GM11168 (cell line): Measurements from ENCODE around the gene PIP5K1B.

Experiments used
- in situ Hi-C: fragments of 300-500 bp; cut with MboI; formaldehyde crosslinking; loops from one replicate; pipeline ENCODE4 v1.12.0; 2022; ENCODE audit warnings: low sequenced_read_pairs; ENCODE audit not compliant: unreplicated experiment

The PIP5K1B gene

DNA sequence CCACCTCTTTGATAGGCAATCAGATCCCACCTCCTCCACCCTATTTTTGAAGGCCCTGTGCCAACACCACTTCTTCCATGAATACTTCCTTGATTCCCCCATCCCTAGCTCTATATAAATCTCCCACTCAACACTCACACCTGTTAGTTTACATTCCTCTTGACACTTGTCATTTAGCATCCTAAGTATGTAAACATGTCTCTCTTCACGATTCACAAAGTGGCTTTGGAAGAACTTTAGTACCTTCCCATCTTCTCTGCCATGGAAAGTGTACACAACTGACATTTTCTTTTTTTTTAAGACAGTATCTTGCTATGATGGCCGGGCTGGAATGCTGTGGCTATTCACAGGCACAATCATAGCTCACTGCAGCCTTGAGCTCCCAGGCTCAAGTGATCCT, 329.0 kb downstream of the PIP5K1B start:
- in situ Hi-C loops = no loop called here

DNA sequence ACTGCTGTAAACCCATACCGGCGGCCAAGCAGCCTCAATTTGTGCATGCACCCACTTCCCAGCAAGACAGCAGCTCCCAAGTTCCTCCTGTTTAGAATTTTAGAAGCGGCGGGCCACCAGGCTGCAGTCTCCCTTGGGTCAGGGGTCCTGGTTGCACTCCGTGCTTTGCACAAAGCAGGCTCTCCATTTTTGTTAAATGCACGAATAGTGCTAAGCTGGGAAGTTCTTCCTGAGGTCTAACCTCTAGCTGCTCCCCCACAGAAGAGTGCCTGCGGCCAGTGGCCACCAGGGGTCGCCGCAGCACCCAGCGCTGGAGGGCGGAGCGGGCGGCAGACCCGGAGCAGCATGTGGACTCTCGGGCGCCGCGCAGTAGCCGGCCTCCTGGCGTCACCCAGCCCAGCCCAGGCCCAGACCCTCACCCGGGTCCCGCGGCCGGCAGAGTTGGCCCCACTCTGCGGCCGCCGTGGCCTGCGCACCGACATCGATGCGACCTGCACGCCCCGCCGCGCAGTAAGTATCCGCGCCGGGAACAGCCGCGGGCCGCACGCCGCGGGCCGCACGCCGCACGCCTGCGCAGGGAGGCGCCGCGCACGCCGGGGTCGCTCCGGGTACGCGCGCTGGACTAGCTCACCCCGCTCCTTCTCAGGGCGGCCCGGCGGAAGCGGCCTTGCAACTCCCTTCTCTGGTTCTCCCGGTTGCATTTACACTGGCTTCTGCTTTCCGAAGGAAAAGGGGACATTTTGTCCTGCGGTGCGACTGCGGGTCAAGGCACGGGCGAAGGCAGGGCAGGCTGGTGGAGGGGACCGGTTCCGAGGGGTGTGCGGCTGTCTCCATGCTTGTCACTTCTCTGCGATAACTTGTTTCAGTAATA, 330.6 kb downstream of the PIP5K1B start, which contains the start of gene FXN:
Gene FXN, plus strand, starts transcription at position 315 of the 871 bp plus-strand sequence. Its CDS starts 31 bp downstream, at position 346.
- in situ Hi-C loops = no loop called here

DNA sequence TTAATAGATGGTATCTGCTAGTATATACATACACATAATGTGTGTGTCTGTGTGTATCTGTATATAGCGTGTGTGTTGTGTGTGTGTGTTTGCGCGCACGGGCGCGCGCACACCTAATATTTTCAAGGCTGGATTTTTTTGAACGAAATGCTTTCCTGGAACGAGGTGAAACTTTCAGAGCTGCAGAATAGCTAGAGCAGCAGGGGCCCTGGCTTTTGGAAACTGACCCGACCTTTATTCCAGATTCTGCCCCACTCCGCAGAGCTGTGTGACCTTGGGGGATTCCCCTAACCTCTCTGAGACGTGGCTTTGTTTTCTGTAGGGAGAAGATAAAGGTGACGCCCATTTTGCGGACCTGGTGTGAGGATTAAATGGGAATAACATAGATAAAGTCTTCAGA, 331.3 kb downstream of the PIP5K1B start:
- in situ Hi-C loops = no loop called here

DNA sequence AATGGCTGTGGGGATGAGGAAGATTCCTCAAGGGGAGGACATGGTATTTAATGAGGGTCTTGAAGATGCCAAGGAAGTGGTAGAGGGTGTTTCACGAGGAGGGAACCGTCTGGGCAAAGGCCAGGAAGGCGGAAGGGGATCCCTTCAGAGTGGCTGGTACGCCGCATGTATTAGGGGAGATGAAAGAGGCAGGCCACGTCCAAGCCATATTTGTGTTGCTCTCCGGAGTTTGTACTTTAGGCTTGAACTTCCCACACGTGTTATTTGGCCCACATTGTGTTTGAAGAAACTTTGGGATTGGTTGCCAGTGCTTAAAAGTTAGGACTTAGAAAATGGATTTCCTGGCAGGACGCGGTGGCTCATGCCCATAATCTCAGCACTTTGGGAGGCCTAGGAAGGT, 331.8 kb downstream of the PIP5K1B start:
- in situ Hi-C loops = no loop called here

DNA sequence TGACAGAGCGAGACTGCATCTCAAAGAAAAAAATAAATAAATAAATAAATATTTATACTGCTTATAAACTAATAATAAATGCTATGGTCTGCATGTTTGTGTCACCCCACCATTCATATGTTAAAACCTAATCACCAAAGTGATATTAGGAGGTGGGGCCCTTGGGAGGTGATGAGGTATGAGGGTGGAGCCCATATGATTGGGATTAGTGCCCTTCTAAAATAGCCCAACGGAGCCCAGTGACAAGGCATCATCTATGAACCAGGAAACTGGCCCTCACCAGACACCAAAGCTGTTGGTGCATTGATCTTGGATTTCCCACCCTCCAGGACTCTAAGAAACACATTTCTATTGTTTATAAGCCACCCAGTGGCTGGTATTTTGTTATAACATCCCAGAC, 335.6 kb downstream of the PIP5K1B start:
- in situ Hi-C loops = no loop called here

DNA sequence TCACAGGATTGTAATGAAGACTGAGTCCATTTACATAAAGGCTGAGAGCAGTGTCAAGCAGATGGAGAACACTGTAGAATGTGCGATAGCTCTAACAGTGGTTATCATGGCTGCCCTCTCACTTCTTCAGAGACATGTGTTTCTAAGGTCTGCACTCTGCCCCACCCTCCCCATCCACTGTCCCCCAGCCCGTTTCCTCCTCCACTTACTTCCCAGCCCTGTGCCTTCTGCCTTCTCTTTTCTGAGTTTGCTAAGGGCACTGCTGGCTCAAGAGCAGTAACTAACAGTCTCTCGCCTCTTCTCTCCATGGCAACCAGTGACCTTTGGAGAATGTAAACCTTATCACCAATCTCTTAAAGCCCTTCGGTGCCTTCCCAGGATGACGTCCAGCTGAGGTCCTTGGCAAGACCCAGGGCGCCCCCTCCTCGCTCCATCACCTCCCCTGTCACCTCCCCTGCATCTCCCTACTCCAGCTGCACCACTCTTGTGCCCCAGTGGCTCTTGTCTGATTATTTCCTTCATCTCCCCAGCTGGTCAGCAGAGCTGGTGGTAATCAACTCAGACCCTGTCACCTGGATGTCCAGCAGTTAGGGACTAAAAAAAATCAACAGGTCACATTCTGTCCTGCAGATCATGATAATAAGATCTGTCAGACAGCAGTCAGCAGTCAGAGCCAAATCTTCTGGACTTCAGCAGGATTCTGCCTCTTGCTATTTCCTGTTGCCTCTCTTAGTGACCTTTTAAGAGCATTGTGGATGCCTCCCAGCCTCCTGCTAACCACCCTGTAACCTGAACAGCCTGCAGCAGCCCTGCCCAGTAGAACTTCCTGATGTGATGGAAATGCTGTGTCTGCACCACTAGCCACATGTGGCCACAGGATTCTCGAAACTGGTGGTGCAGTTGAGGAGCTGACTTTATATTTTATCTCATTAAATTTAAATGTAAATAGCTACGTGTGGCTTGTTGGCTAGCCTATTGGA, 339.5 kb downstream of the PIP5K1B start:
- in situ Hi-C loops = no loop called here

DNA sequence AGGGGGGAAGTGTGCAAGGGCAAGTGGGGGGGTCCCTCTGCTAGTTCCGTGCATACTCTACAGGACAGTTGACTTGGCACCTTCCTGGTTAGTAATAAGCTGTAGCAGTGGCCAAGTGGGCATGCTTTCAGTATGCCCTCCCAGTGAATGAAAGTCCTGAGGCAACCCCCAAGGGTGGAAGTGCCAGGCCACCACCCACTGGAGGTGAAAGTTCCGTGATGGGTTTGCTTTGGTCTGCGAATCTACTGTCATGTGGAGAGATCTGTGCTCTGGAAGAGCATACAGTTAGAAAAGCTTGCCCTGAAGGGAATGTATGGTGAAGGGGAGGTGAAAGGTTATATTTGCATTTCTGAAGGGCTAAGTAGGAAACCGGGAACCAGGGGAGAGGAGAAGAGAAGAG, 340.8 kb downstream of the PIP5K1B start:
- in situ Hi-C loops = no loop called here

DNA sequence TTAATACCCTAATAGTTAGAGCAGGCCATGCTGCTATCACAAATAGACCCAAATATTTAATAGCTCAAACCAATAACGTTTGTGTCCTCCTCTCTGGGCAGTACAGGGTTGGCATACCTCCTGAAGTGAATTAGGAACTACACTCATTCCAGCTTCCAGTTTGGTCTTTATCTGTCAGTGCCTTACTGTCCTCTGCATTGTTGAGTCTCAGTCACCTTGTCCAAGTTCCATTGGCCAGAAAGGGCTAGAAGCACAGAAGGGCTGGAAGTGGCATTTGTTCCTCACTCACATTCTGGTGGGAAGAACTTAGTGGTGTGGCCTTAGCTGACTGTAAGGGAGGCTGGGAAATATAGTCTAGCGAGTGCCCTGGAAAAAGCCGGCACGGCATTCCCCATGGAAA, 341.7 kb downstream of the PIP5K1B start:
- in situ Hi-C loops = no loop called here

DNA sequence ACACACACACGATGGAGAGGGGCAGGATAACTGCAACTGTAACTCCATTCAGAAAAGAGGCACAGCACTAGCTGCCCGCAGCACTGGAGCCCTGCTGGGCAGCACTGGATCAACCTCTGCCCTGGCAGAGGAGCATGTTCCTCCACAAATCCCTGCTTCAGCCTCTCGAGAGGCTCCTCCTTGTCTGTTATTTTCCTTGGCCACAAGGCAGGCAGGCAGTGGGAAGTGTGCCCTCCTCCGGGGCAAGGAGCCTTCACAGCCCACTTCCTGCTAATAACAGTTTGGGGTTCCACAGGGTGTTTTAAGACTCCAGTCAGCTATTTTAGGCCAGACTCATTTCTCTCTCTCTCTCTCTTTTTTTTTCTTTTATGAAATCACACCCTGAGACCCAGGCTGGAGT, 342.3 kb downstream of the PIP5K1B start:
- in situ Hi-C loops = no loop called here

DNA sequence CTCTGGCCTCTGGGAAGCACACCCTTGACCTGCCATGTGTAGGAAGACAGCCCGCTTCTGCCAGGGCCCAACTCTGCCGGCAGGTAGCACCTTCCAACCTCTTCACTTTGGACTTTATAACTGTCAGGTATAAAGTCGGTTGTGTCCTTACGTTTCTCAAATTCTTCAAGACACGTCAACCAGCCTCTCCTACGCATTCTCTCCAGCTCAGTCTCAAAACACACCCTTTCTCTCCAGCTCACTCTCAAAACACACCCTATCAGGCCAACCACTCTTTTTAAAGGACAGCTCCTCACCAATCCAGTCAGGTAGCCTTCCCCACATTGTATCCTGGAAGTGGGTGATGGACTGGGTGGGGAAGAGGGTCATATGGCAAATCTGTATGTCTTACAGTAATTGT, 344.1 kb downstream of the PIP5K1B start:
- in situ Hi-C loops = no loop called here

DNA sequence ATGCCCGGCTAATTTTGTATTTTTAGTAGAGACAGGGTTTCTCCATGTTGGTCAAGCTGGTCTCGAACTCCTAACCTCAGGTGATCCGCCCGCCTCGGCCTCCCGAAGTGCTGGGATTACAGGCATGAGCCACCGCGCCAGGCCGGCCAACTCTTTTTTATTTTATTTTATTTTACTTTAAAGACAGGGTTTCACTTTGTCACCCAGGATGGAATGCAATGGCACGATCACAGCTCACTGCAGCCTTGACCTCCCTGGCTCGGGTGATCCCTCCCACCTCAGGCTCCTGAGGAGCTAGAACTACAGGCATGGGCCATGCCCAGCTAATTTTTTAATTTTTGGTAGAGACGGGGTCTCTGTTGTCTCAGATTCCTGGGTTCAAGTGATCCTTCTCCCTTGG, 345.9 kb downstream of the PIP5K1B start:
- in situ Hi-C loops = loop anchor here (5.0 kb wide), 1 partner anchor 141 kb away; no protein-coding TSS in a partner anchor

DNA sequence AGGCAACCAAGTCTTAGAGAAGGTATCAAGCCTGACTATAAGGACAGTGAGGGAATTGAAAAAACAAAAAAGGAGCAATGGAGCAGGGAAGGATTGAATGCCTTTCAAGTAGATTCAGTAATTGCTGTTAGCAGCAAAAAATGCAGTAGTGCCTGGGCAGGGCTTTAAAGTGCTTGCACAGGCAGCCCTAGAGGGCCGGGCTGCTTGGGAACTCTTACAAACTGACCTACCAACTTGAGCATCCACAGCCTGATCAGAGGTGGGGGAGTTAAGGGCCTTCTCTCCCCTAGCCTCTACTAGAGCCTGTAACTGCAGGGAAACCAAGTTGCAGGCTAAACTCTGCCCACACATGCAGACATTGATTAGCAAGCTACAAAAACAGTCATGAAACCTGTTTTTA, 349.9 kb downstream of the PIP5K1B start:
- in situ Hi-C loops = loop anchor here (5.0 kb wide), 1 partner anchor 137 kb away; no protein-coding TSS in a partner anchor

DNA sequence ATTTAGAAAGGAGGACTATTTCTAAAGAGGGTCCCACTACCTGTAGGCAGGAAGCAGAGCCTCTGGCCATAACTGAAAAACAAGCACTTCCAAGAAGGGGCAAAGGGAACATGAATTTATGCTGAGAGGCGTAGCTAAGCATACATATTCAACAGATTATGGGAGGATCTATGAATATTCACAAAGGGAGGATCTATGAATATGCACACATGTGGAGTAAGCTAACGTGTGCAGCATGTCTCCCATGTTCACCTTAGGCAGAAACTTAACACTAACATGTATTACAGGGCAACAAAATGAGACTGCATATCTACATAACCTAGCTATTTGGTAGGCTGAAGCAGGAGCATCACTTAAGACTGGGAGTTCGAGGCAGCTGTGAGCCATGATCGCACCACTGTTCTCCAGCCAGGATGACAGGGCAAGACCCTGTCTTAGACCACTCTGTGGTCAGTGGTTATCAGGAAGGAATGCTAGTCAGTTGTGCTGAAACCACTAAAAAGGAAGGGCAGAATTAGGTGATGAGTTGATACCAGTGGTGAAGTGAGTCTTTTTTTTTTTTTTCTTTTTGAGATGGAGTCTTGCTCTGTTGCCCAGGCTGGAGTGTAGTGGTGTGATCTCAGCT, 351.3 kb downstream of the PIP5K1B start:
- in situ Hi-C loops = no loop called here

DNA sequence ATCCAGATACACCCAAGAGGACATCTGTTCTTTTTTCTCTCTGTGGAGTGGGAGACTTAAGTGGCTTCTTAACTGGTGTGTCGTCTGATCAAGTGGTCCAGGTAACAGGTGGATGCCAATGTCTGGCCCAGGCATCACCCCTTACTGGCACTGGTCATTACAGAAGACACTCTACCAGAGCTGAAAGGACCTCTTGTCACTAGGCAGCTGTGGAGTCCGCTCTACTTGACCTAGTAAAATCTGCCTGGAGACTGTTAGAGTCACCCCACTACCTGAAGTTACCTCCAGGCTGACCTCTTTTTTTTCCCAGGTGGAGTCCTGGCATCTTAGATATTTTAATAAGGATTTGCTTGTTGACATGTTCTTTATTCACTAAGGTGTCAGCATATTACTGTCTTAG, 353.1 kb downstream of the PIP5K1B start:
- in situ Hi-C loops = no loop called here
